DMS 273 treated with DMSO at 0.1 percent for 48 hours (cell line): ENCODE data around the gene TUBGCP3.
"Not testable (repeated sequence)": the region's sequence is repeated elsewhere in the genome, so short reads cannot be mapped to it uniquely, and the experiment has no call there.

Experiments
- DNase-seq: peaks from one replicate; lab custom pipeline; 2025; lab: John Stamatoyannopoulos, UW

Gene TUBGCP3

DNA sequence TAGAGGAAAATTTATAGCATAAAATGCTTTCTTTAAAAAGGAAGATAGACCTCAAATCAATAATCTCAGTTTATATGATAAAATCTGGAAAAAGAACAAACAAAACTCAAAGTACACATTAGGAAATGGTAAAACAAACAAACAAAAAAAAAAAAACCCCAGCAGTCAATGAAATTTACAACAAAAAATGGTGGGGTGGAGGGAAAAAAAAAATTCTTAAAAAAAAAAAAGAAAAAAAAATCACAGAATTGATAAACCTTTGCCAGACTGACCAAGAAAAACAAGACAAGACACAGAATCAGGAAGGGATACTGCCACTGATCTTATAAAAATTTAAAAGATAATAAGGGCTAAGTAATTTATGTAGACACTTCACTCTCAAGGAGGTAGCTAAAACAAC is 11.2 kb downstream of the TUBGCP3 start:
- no peak for DNase-seq

DNA sequence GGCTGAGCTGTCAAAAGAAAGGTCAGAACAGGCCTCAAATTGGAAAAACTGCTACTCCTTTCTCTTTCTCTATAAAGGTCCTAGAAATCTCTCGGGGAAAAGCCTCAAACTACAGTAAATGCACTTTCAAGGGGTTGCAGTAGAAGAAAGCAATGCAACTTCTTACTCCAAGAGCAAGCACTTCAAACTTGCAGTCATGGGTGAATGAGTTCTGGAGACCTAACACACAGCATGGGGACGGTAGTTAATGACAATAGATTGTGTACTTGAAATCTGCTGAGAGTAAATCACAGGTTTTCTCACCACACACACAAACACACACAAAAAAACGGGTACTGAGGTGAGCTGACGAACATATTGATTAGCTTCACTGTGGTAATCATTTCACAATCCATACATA is 11.8 kb downstream of the TUBGCP3 start:
- DNase-seq = no peak

- no peak for DNase-seq
These were observed 12.3 kb downstream of the TUBGCP3 start for GRCh38 chr13:112575675-112576074.

- DNase-seq = no peak
These were observed 12.9 kb downstream of the TUBGCP3 start for GRCh38 chr13:112574834-112575613.

DNA sequence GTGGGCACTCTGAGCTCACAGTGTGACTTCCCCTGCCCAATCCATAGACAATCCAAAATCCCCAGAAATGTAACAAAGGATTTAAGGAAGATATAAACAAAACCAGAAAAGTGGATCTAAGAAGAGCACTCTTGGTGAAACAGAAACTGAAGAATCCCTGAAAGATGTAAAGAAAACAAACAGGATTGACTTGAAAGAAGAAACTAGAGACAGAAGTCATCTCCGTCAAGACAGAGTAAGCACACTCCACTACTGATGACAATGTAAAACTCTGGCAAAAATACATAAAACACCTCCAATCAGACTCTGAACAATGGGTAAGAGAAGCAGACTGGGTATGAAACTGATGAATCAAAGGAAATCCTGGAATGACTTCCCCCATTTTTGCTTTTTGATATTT is 13.5 kb downstream of the TUBGCP3 start:
- no peak for DNase-seq

GRCh38 chr13:112573710-112574109 is 14.2 kb downstream of the TUBGCP3 start:
- DNase-seq = no peak

GRCh38 chr13:112572366-112572765 is 15.6 kb downstream of the TUBGCP3 start:
- DNase-seq = no peak

DNA sequence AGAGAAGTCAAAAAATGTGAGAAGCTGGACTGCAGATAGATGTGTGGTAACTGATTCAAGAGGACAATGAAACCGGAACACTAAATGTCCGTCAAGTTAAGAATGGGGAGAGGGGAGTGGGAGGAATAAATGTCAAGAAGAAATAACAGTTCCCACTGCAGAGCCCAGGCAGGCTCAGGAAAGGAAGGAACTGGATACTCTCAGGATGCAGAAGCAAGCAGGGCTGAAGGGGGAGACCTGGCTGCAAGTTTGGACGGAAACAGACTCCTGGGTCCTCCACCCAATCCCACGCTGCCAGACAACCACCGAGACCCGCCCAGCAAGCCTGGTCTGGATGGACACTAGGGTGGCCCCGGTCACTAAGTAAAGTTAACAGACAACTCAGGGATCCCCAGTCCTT is 18.1 kb downstream of the TUBGCP3 start:
- DNase-seq = no peak

- no peak for DNase-seq
These were observed 20.6 kb downstream of the TUBGCP3 start for GRCh38 chr13:112567161-112567862.

DNA sequence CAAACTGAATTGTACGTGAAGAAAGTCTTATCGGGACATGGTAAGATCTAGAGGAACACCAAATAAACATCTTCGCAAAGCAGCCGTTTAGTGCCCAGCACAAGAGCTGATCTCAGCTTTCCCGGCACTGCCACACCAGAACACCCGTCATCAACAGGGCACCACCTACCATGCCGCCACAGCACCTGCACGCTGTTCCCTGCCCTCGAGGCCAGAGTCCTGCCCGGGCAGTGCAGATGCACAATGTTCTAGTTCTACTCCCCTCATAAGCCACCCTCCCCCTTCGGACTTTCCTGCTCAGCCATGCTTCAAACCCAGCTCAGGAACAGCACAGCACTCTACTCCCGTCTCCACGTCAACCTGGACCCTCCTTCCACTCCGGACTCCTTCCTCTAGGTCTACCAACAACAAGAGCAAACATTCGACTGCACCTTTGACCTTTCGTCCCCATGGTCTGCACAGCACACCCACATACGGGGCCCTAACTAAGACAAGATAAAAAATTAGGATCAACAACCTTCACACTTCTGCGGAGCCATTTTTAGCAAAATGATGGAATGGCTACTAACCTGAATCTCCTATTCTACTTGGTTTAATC is 25.1 kb downstream of the TUBGCP3 start:
- DNase-seq = no peak

DNA sequence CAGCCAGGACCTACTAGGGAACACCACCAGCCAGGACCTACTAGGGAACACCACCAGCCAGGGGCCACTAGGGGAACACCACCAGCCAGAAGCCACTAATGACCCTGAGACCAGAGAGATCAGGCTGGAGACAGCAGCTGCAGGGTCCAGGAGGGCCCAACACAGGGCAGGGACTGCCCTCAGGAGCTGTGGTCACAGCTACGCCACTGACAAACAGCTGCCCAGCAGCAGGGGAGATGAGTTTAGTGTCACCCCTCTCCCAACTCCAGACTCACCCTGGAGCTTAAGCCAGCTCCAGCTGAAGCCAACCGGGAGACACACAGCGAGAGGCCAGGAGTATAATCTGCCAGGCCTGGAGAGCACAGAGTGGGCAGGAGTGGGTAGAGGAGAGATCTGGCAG is 25.7 kb downstream of the TUBGCP3 start:
- no peak for DNase-seq

DNA sequence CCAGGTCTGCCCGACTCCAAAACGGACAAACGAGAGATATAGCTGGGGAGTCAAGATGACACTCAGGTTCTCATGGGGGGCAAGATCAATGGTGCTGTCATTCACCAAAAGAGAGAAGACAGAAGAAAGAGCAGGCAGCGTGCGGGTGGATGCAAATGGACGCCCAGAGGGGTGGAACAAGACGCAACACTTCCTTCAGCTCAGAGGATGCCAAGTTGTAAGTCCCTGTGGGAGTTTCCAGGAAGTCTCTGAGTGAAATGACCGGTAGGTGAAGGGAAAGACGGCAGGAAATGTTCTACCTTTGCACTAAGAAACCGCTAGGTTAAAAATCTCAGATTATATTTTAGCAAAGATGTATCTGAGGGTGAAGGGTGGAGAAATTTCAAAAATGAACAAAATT is 26.5 kb downstream of the TUBGCP3 start:
- no peak for DNase-seq

DNA sequence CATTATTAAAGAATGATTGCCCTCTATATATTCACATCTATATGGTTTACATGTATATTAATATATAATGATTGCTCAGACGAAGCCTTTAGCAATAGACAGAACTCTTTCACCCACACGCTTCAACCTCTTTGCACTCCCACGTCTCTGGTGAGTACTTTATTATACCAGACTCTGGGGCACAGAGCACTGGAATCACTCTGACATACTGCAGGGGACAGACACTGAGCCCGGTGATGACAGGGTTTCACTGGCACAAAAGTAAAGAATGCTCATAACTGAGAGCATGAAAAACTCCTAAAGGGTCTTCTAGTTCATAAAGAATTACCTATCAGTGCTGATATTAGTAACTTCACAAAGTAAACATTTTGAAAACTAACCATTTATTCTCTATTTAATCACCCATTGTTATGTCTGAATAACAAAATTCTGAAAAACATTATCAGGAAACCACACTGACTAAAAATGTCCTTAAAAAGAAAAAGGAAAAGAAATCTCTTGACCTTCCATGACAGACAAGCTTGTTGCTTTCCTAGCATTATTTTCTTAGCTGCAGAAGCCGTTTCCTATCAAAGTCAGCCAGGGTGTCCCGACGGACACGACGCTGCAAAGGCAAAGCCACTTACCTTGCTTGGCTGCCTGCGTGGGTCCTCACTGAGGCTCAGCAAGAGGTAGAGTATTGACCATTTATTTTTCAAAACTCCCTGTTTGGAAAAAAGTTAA is 29.1 kb downstream of the TUBGCP3 start:
- no peak for DNase-seq

- DNase-seq = no peak
These were observed 31.4 kb downstream of the TUBGCP3 start for GRCh38 chr13:112556600-112556999.

GRCh38 chr13:112554214-112554850 is 33.6 kb downstream of the TUBGCP3 start:
- no peak for DNase-seq

- DNase-seq = not testable (repeated sequence)
These were observed 39.0 kb downstream of the TUBGCP3 start for GRCh38 chr13:112548975-112549374.

DNA sequence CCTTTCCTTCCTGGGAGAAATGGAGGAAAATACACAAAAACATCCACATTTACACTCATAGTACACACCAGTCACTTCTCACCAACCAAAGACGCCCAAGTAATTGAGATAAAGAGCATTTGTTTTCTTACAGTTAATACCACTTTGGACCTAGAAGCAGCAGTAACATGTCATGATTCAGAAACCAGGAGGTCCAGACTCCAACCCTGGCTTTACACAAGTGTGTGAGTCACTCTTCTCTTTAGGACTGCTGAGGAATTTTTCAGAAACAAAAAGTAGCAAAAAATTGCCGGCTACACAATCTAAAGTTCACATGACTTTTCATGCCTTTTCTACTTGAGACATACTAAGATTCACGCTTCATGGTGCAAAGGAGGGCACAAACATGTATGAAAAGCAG is 42.1 kb downstream of the TUBGCP3 start:
- no peak for DNase-seq

- DNase-seq = no peak
These were observed 54.9 kb downstream of the TUBGCP3 start for GRCh38 chr13:112532837-112533745.

DNA sequence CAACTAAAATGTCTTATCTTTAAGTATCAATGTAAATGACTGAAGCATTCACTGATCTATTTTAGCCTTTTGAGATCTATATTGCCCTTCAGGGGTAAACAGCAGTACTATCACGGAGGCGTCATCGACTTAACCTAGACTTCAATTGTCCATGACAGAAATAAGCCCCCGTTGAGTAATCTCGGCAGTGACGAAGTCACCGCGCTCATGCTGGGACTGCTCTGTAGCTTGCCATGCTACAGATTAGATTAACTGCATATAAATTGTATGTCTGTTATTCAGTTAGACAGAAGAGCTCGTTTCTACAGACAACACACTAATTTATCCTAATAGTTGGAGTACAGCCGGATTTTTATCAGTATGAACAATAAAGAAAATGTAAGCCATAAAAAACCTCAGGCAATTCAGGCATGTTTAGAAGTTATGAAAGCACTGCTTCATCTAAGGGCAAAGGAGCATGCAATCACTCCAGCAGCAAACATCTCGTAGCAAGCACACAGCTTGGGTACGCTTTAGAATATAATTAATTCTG is 56.6 kb downstream of the TUBGCP3 start:
- no peak for DNase-seq

DNA sequence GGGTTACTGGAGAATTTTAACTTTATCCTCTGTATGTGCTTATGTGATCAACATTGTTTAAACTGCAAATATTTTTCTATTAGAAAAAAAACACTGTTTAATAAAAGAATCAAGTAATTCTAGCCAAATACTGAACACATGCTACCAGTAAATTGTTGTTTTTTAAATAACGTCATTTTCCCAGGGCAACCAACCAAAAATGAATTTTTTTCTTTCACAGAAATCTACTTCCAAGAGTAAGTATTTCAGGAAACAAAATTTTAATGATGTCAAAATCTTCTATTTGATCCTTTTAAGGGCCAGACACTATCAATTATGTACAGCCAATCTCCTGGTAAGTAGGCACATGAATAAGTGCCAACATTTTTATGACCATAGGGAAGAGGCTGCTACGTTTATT is 57.1 kb downstream of the TUBGCP3 start:
- DNase-seq = no peak

- DNase-seq = no peak
These were observed 58.7 kb downstream of the TUBGCP3 start for GRCh38 chr13:112529216-112529615.
